Keratinocyte (primary cell): ENCODE data around the gene ADAM29.

Experiments used
- EZH2 ChIP-seq: IDR thresholded peaks from one replicate; pipeline ENCODE4 v1.6.1; 2012; ENCODE audit warnings: inconsistent platforms, mild to moderate bottlenecking, low read length, moderate library complexity
- TF ChIP-seq, protein P1 (sequence below), 3 experiments: IDR thresholded peaks in 1 of 3; conservative IDR thresholded peaks in 1 of 3; optimal IDR thresholded peaks in 1 of 3; 2 replicates in 2 of 3; 3 replicates in 1 of 3; pipeline versions ENCODE3 to v1.5.1; 2011; ENCODE audit warnings: low read length in 3 of 3, mild to moderate bottlenecking in 3 of 3, moderate library complexity in 2 of 3, control low read depth in 1 of 3, inconsistent platforms in 1 of 3; ENCODE audit not compliant: insufficient read depth in 2 of 3; ENCODE audit errors: extremely low read depth in 1 of 3

GRCh38 chr4:174928575-174929253, 10.6 kb downstream of the ADAM29 start:
- TF ChIP-seq, protein P1, sequence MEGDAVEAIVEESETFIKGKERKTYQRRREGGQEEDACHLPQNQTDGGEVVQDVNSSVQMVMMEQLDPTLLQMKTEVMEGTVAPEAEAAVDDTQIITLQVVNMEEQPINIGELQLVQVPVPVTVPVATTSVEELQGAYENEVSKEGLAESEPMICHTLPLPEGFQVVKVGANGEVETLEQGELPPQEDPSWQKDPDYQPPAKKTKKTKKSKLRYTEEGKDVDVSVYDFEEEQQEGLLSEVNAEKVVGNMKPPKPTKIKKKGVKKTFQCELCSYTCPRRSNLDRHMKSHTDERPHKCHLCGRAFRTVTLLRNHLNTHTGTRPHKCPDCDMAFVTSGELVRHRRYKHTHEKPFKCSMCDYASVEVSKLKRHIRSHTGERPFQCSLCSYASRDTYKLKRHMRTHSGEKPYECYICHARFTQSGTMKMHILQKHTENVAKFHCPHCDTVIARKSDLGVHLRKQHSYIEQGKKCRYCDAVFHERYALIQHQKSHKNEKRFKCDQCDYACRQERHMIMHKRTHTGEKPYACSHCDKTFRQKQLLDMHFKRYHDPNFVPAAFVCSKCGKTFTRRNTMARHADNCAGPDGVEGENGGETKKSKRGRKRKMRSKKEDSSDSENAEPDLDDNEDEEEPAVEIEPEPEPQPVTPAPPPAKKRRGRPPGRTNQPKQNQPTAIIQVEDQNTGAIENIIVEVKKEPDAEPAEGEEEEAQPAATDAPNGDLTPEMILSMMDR (optimal IDR thresholded peaks at IDR 0.05 in 1 of 3, IDR thresholded peaks at IDR 0.05 in 1 of 3, conservative IDR thresholded peaks at IDR 0.05 in 1 of 3; ENCODE audit: extremely low read depth in 1 of 3, insufficient read depth in 2 of 3, low read length in 3 of 3), result no peak
- no peak for TF ChIP-seq EZH2
